Mesenteric fat pad (tissue), 1 donor: Measurements from ENCODE around the gene SMAD7. TPM values are rescaled to one million over a fixed set of nuclear protein-coding genes. Genes with fewer than 3 reads are reported as not detected.

Experiments
- DNase-seq: peaks from one replicate; pipeline ENCODE4 v3.0.0-alpha.2; 2020; ENCODE audit warnings: low spot score
- total RNA-seq: library from RNA; stranded (reverse); fragmentation: NEBNext Ultra II Directional; extraction: Animal tissue kit (Norgen Biotek cat#: 25700); gene quantifications from one replicate; pipeline ENCODE4 v1.2.1, GENCODE V29; 2021
- donor health status: DM: yes; HTN: yes; CAD: no.

The SMAD7 gene
- total RNA-seq, 1 donor from 2014 or later = 56.2 TPM

GRCh38 chr18:48947560-48947959, 3.2 kb downstream of the SMAD7 start:
- no peak for DNase-seq

- no peak for DNase-seq
Observed at GRCh38 chr18:48947092-48947491, 3.7 kb downstream of the SMAD7 start.

GRCh38 chr18:48946329-48946835, 4.4 kb downstream of the SMAD7 start:
- no peak for DNase-seq

DNA sequence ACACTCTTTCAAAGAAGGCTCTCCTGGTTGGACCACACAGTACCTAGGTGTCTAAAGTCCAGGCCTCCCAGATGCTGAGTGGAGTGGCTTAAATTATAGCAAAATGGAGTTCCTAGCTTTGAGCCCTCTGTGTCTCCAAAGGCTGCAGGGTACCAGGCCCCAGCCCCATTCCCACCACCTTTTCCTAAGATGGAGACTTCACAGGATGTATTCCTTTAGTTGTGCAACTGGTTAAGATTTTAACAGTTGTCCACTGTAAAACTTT, 4.9 kb downstream of the SMAD7 start:
- DNase-seq = no peak

DNA sequence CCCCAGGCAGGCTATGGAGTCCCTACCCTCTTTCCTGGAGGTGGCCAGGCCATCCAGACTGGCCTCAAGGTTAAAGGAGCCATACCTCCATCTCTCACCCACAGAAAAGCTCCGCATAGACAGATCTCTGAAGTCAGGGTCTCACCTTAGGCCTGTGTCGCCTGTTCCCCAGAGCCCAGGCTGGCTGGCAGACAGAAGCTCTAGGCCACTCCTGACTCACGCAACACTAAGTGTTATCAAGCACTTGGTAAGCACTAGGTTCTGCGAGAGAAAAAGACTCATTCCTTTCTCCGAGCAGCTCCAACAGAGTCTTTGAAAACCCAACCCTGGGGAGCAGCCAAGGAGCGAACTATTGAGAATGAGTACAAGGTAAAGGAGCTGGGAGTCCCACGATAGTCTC, 6.1 kb downstream of the SMAD7 start:
- DNase-seq = no peak

DNA sequence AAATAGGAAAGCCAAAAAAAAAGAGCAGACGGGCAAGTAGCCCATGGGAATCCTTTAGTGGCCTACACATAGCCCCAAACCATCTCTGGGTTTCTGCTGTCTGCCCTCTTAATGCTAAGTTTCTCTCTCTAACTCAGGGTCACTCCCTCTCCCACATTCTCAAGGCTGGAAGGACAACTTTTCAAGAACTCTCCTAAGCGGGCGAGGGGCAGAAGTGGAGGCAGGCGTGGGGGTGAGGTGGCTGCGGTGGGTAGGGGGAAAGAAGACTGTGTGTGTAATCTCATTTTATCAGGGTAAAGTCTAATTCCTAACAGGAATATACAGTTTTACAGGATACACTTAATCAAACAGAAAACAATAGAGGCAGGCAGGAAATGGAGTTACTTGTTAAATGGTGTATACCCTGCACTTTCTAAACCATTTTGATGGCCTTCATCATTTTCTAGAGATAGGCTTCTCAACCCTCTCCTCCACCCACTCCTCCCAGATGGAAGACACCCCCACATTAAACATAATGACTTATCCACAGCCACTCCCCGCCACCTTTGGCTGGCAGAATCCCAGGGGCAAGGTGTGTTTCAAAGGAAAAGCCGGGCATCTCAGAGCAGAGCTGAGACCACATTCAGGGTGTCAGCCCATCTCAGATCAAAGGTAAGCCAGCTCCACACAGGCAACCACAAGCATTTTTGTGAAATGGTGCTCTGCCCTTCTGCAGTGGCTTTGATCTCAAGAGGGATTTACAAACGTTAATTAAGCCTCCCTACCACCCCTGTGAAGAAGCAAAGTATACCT, 6.8 kb downstream of the SMAD7 start:
- DNase-seq = no peak

- no peak for DNase-seq
Observed at GRCh38 chr18:48943333-48943732, 7.4 kb downstream of the SMAD7 start.

- DNase-seq = no peak
Observed at GRCh38 chr18:48942554-48943261, 8.1 kb downstream of the SMAD7 start.

DNA sequence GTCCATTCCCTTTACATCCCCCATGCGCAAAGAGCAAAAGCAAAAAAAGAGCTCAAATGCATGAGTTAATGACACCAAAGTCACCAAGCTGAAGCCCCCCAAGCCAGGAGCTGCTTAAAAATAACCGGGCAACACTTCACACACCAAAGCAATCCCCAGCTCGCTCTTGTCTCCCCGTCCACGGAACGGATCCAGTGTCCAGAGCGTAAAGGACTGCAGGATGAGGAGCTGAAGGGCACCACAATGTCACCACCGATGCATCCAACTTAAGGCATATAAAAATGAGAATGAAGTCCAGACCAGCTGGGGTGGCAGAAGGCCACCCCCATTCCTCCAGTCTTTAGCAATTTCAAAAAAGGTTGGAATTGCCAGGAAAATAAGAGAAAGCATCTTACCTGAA, 8.7 kb downstream of the SMAD7 start:
- DNase-seq = no peak

DNA sequence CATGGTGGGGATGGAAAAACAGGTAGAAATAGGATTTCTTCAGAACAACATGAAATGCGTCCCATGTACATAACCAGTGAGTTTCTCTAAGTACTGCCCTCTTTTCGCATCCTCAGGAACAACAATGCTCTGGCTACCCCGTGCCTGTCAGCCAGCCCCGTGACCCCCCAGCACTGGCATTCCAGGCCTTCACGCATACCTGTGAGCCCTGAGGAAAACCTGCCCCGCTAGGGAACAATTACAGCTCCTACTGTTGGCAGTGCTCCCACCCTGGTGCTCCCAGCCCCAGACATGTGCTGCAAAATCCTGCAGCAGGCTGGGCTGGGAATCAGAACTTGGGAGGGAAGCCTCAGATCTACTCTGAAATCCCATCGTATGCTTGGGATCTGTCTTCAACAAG, 9.1 kb downstream of the SMAD7 start:
- no peak for DNase-seq

DNA sequence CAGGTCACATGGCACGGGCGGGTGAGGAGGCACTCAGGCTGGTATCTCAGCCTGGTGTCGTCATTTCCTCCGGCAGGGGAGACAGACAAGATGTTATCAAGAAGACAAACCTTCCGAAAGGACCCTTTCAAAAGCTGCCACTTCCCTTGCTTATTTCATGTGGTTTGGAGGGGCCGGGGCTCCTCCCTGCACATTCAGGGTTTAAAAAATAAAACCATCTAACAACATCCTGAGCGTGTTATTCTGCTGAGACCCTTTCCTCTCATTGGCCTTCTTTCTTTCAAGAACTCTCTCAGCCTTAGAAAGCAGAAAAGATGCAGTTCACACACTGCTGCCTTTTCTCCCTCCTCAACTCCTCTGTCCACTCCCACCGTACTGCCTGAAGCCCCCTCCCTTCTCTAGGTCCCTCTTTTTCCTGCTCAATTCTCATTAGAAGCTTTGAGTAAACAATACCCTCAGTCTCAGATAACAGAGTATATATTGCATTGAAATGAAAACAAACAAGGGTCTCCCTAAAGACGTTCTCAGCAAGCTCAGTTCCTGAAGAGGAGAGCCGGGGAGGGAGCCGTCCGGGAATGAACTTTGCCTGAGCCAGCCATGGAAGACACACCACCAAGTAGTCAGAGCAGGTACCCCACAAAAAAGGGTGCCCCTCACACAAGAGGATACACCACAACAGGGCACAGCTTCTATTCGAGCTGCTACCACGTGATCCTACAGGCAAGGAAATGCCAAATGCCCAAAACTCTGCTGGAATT, 9.7 kb downstream of the SMAD7 start:
- DNase-seq = no peak

DNA sequence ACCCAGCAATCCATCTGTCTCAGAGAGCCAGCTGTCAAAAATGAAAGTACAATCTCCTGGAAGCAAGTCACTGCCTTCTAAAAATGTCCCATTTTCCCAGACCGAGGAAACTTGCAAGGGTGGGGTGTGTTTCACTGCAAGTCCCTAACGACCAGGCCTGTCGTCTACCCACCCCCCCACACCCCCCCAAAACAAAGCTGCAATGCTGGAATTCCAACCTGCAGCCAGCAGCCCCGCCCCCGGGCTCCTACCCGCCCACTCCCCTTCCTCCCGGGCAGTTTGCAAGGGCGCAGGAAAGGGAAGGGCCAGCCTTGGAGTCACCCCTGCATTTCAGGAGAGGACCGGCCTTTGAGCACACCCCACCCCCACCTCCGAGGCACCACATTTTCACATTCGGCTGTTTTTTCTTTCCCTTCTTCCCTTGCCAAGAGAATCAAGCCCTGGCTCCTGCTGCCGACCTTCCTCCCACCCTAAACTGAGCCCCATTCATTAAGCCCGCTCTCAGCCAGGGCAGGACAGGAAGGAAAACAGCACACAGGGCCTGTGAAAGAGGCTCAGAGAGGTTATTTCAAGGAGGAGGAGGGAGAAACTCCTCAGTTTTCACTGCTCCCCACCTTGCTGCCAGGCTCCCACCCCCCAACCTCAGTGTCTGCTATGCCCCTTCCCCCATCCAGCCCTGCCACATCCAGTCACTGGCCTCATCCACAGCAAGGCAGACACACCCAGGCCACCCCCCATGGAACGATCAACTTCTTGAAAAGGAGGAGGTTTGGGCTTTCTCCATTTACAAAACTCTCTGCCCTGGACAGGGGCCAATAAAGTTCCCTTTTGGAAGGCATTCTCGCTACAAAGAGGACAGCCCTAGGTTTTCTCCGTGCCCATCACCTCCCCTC, 11.3 kb downstream of the SMAD7 start:
- no peak for DNase-seq

- no peak for DNase-seq
Observed at GRCh38 chr18:48938827-48939204, 11.9 kb downstream of the SMAD7 start.

DNA sequence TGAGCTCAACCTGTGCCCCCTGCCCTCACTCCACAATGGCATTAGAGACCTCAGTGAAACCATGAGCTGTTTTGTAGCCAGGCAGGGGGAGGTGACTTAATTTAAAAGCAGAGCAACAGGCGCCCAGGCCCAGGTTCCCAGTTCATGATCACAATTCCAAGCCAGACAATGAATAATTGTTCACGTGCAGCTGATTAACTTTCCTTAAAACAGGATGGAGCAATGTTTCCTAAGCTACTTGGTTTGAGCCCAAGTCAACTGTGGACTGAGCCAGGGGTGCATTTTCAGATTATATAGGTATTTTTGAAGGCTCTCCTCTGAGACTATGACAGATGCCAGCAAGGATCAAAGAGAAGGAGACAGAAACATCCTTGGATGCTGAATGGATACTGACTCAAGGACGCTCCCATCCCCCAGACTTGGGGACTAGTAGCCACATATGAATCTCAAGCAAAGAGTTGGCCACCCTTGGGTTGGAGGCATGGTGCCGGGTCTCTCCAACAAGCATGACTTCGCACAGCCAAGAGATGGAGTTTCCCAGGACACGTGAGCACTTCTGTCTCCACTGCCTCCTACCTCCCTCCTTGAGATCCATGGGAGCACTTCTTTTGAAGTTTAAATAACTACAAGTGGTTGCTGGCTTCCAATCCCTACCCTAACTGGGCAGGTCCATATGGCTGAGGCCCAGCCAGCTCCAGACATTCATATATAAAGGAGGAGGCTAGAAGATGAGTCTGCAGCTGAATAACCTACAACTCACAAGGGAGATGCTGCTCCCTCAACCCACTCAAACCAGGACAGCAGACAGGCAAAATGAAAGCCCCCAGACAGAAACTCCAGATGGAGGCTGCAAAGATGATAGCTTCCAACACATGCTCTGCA, 12.7 kb downstream of the SMAD7 start:
- DNase-seq = no peak

GRCh38 chr18:48935433-48935774, 15.4 kb downstream of the SMAD7 start:
- DNase-seq = no peak

DNA sequence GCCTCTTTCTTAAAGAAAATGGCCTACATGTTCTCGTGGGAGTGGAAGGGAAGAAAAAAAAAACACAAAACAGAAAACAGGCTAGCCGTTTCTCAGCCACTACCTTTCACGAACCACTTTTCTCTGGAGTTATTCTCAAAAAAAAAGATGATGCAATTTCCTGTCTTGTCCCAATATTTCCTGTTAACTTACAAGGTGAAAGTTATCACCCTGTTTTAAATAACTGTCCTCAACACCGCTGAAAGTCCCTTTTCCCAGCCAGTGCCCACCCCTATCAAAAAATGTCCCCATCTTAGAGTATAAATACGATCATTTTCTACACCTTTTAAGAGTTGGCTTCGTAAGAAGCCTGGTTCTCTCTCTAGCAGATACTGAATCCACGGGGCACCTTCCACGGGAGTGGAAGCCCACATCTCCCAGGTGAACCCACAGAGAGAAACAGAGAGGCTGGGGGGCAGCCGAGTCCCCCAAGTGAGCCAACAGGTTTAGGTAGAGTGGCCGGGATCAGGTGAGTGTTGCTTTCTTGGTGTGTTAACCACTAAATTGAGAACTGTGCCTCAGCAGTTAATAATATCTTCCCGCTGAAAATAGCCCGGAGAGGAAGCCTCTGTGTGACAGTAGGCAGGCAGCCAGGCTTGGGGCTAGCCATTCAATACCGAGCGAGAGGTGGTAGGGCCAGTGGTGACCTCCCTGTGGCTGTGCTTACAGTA, 15.9 kb downstream of the SMAD7 start:
- DNase-seq = no peak

DNA sequence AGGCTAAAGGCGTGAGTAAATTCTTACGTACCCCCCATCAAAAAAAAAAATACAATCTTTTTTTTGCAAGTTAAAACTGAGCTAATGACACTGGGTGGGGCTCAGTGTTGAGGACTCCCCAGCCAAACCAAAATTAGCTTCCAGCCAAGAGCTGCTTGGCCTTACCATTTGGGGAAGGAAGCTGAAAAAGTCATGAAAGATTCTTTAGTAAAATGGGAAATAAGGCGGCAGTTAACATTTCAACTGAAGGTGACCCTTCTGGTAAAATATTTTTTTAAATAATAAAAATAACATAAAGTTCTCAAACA, 16.4 kb downstream of the SMAD7 start:
- DNase-seq = no peak

- DNase-seq = no peak
Observed at GRCh38 chr18:48933578-48934414, 17.0 kb downstream of the SMAD7 start.
